Breast epithelium (tissue), 3 donors: ENCODE data around the gene RBM22.

ENCODE experiments used
- CTCF ChIP-seq, 3 donors: fragments of 450-650 bp; IDR thresholded peaks; one replicate each; pipeline ENCODE4 v1.5.1; 2016 to 2017; ENCODE audit warnings: antibody characterized with exemption in 3 of 3, mild to moderate bottlenecking in 3 of 3, moderate library complexity in 3 of 3
- POLR2A ChIP-seq: fragments of 450-650 bp; IDR thresholded peaks from one replicate; pipeline ENCODE4 v1.6.1; 2016; ENCODE audit warnings: antibody characterized with exemption, mild to moderate bottlenecking, moderate library complexity
- POLR2AphosphoS5 ChIP-seq, 3 donors: sonication (generic); formaldehyde crosslinking; IDR thresholded peaks; one replicate each; pipeline ENCODE4 v1.6.1; 2017; ENCODE audit warnings: antibody characterized with exemption in 3 of 3

- no peak for TF ChIP-seq POLR2A
- TF ChIP-seq CTCF (IDR thresholded peaks at IDR 0.05): no peak
- TF ChIP-seq POLR2AphosphoS5 (IDR thresholded peaks at IDR 0.05): no peak
Observed at GRCh38 chr5:150676578-150676977, 24.3 kb downstream of the RBM22 start.
